IMR-90 (cell line): ENCODE measurements around the gene CSNK1G2. TPM values are rescaled to one million over a fixed set of nuclear protein-coding genes. Genes with fewer than 3 reads are reported as not detected.

Experiments used
- ATAC-seq: fragments of 200-7000 bp; cut with Tn5 transposase; 2 replicates; pipeline ENCODE4 v1.9.1; 2020; ENCODE audit warnings: low read depth, mild to moderate bottlenecking, moderate library complexity
- BruUV-seq: library from RNA; stranded (reverse); fragments of 400-500 nt; replicated peaks from 2 replicates; lab custom pipeline; 2021; lab: Mats Ljungman, UMichigan
- CTCF ChIA-PET: fragments of 300-600 bp; formaldehyde crosslinking; extraction: SDS; loops from one replicate; lab custom pipeline; 2021; ENCODE audit warnings: antibody characterized with exemption; lab: Yijun Ruan, JAX
- POLR2A ChIA-PET: fragments of 300-600 bp; sonication (Branson Sonifier 250); formaldehyde crosslinking; loops from one replicate; lab custom pipeline; 2022; ENCODE audit warnings: antibody characterized with exemption; ENCODE audit not compliant: unreplicated experiment; lab: Charles Lee
- DNase-seq: peaks from one replicate; pipeline ENCODE4 v3.0.0; 2013
- H2AFZ ChIP-seq: replicated peaks from 2 replicates; pipeline ENCODE3; 2013; ENCODE audit warnings: low read length, mild to moderate bottlenecking; ENCODE audit not compliant: poor library complexity
- H2AK5ac ChIP-seq: 2 replicates; pipeline ENCODE4 v1.6.1; 2013; ENCODE audit warnings: low read depth, low read length, inconsistent platforms
- H2AK9ac ChIP-seq: replicated peaks from 2 replicates; pipeline ENCODE3; 2013; ENCODE audit warnings: mild to moderate bottlenecking, low read depth, low read length, moderate library complexity; ENCODE audit not compliant: poor library complexity
- H2BK120ac ChIP-seq: 2 replicates; pipeline ENCODE4 v1.6.1; 2013; ENCODE audit warnings: low read depth, low read length, inconsistent platforms
- H2BK15ac ChIP-seq: 3 replicates; pipeline ENCODE4 v1.6.1; 2013; ENCODE audit warnings: low read depth, low read length, inconsistent platforms
- H2BK20ac ChIP-seq: 2 replicates; pipeline ENCODE4 v1.6.1; 2013; ENCODE audit warnings: low read depth, mild to moderate bottlenecking, inconsistent platforms, low read length, moderate library complexity
- H2BK5ac ChIP-seq: 2 replicates; pipeline ENCODE4 v1.6.1; 2013; ENCODE audit warnings: mild to moderate bottlenecking, low read depth, low read length, inconsistent platforms; ENCODE audit not compliant: poor library complexity, severe bottlenecking
- H3K14ac ChIP-seq: replicated peaks from 2 replicates; pipeline ENCODE4 v1.6.1; 2013; ENCODE audit warnings: low read depth, low read length, inconsistent platforms
- H3K18ac ChIP-seq: 2 replicates; pipeline ENCODE4 v1.6.1; 2013; ENCODE audit warnings: low read depth, low read length, control low read depth
- H3K23ac ChIP-seq: 2 replicates; pipeline ENCODE4 v1.6.1; 2013; ENCODE audit warnings: low read depth, low read length, inconsistent platforms
- H3K27ac ChIP-seq: 2 replicates; pipeline ENCODE4 v1.5.1; 2013; ENCODE audit warnings: mild to moderate bottlenecking, control low read depth, low read length; ENCODE audit not compliant: insufficient read depth
- H3K27me3 ChIP-seq: 2 replicates; pipeline ENCODE4 v1.6.1; 2013; ENCODE audit warnings: low read length; ENCODE audit not compliant: control insufficient read depth, insufficient read depth
- H3K36me3 ChIP-seq: 2 replicates; pipeline ENCODE4 v1.6.1; 2013; ENCODE audit warnings: low read length, mixed read lengths; ENCODE audit not compliant: control insufficient read depth, insufficient read depth
- H3K4ac ChIP-seq: 2 replicates; pipeline ENCODE4 v1.6.1; 2013; ENCODE audit warnings: low read depth, low read length, inconsistent platforms
- H3K4me1 ChIP-seq: 2 replicates; pipeline ENCODE4 v1.6.1; 2013; ENCODE audit warnings: low read length, mixed read lengths; ENCODE audit not compliant: control insufficient read depth, insufficient read depth
- H3K4me2 ChIP-seq: 2 replicates; pipeline ENCODE4 v1.6.1; 2013; ENCODE audit warnings: low read depth, mild to moderate bottlenecking, control low read depth, low read length, moderate library complexity
- H3K4me3 ChIP-seq: 2 replicates; pipeline ENCODE4 v1.5.1; 2013; ENCODE audit warnings: low read depth, mild to moderate bottlenecking, control low read depth, low read length, moderate library complexity; ENCODE audit not compliant: insufficient read depth
- H3K56ac ChIP-seq: 2 replicates; pipeline ENCODE4 v1.6.1; 2013; ENCODE audit warnings: low read length, inconsistent platforms; ENCODE audit not compliant: insufficient read depth; ENCODE audit errors: extremely low read depth
- H3K79me1 ChIP-seq, 2 experiments: 2 replicates each; pipeline ENCODE4 v1.6.1; 2013; ENCODE audit warnings: low read length in 2 of 2, inconsistent platforms in 1 of 2, low read depth in 1 of 2
- H3K9ac ChIP-seq: 2 replicates; pipeline ENCODE4 v1.6.1; 2013; ENCODE audit warnings: low read depth, low read length, control low read depth
- H3K9me1 ChIP-seq: 2 replicates; pipeline ENCODE4 v1.6.1; 2013; ENCODE audit warnings: low read length, inconsistent platforms; ENCODE audit not compliant: insufficient read depth
- H3K9me3 ChIP-seq: 2 replicates; pipeline ENCODE4 v1.6.1; 2013; ENCODE audit warnings: low read length; ENCODE audit not compliant: control insufficient read depth, insufficient read depth
- H4K20me1 ChIP-seq: 2 replicates; pipeline ENCODE4 v1.6.1; 2013; ENCODE audit warnings: low read length, inconsistent platforms; ENCODE audit not compliant: insufficient read depth
- H4K5ac ChIP-seq: 2 replicates; pipeline ENCODE4 v1.6.1; 2013; ENCODE audit warnings: mild to moderate bottlenecking, low read depth, low read length, control low read depth
- H4K8ac ChIP-seq, 2 experiments: 2 replicates each; pipeline ENCODE4 v1.6.1; 2013; ENCODE audit warnings: low read depth in 2 of 2, low read length in 2 of 2, control low read depth in 1 of 2, inconsistent platforms in 1 of 2
- H4K91ac ChIP-seq: 2 replicates; pipeline ENCODE4 v1.6.1; 2013; ENCODE audit warnings: low read depth, low read length, inconsistent platforms; ENCODE audit not compliant: insufficient read depth
- BHLHE40 ChIP-seq: fragments of 150-350 bp; IDR thresholded peaks from 2 replicates; pipeline ENCODE4 v1.6.1; 2016; ENCODE audit warnings: mild to moderate bottlenecking, low read depth, low read length
- CEBPB ChIP-seq: IDR thresholded peaks from 2 replicates; pipeline ENCODE4 v1.6.1; 2012; ENCODE audit warnings: low read depth, low read length, improper control_type of control experiment
- CTCF ChIP-seq: conservative IDR thresholded peaks from 2 replicates; pipeline ENCODE4 v1.5.1; 2012; ENCODE audit warnings: mild to moderate bottlenecking, low read depth, low read length, improper control_type of control experiment
- ELK1 ChIP-seq: fragments of 150-350 bp; IDR thresholded peaks from 2 replicates; pipeline ENCODE4 v1.6.1; 2016; ENCODE audit warnings: low read depth, mild to moderate bottlenecking, low read length, moderate library complexity, borderline replicate concordance
- MAFK ChIP-seq: IDR thresholded peaks from 2 replicates; pipeline ENCODE4 v1.6.1; 2012; ENCODE audit warnings: low read depth, low read length, improper control_type of control experiment
- MAZ ChIP-seq: IDR thresholded peaks from 2 replicates; pipeline ENCODE4 v1.6.1; 2012; ENCODE audit warnings: low read depth, mild to moderate bottlenecking, low read length, improper control_type of control experiment, moderate library complexity, borderline replicate concordance
- MXI1 ChIP-seq: IDR thresholded peaks from 2 replicates; pipeline ENCODE4 v1.6.1; 2012; ENCODE audit warnings: low read depth, mild to moderate bottlenecking, low read length, moderate library complexity, borderline replicate concordance
- NFE2L2 ChIP-seq: fragments of 150-350 bp; IDR thresholded peaks from 2 replicates; pipeline ENCODE4 v1.6.1; 2016; ENCODE audit warnings: low read depth, mild to moderate bottlenecking, low read length
- POLR2A ChIP-seq: IDR thresholded peaks from 2 replicates; pipeline ENCODE4 v1.6.1; 2012; ENCODE audit warnings: mild to moderate bottlenecking, low read depth, low read length
- RAD21 ChIP-seq: IDR thresholded peaks from 2 replicates; pipeline ENCODE4 v1.6.1; 2012; ENCODE audit warnings: low read length, improper control_type of control experiment
- SMC3 ChIP-seq: fragments of 150-350 bp; IDR thresholded peaks from 2 replicates; pipeline ENCODE4 v1.6.1; 2016; ENCODE audit warnings: low read depth, mild to moderate bottlenecking, antibody characterized with exemption, low read length, moderate library complexity
- USF2 ChIP-seq: fragments of 150-350 bp; IDR thresholded peaks from 2 replicates; pipeline ENCODE4 v1.6.1; 2017; ENCODE audit warnings: mild to moderate bottlenecking, antibody characterized with exemption, low read length, low read depth
- WGBS, 2 experiments: methylation state at CpG; one replicate each; pipeline versions ENCODE4 v1.1.5 to v1.1.7; 2013; ENCODE audit warnings: missing lambda C conversion rate in 2 of 2; ENCODE audit not compliant: insufficient read length in 1 of 2; ENCODE audit errors: extremely low coverage in 2 of 2; 5-methylcytosine and 5-hydroxymethylcytosine counted together
- dilution Hi-C: fragments of 300-500 bp; cut with HindIII; formaldehyde crosslinking; loops from one replicate; pipeline ENCODE4 v1.14.3; 2018; ENCODE audit warnings: low sequenced_read_pairs; ENCODE audit not compliant: unreplicated experiment
- in situ Hi-C: fragments of 300-500 bp; cut with MboI; formaldehyde crosslinking; loops from 3 replicates; pipeline ENCODE4 v1.14.3; 2019; ENCODE audit warnings: low sequenced_read_pairs, inconsistent platforms, mixed read lengths
- intact Hi-C: fragments of 100-400 bp; cut with micrococcal nuclease; formaldehyde crosslinking; loops from 2 replicates; pipeline ENCODE4 v1.10.0; 2022
- polyA plus RNA-seq, 3 experiments: library from polyadenylated mRNA; depleted of rRNA; stranded (reverse); fragments of >200 nt; gene quantifications; 2 replicates each; pipeline ENCODE4 v1.2.3, GENCODE V29; 2012; ENCODE audit warnings: low replicate concordance in 1 of 3
- total RNA-seq: library from RNA; depleted of rRNA; stranded (reverse); fragments of >200 nt; gene quantifications from 2 replicates; pipeline ENCODE4 v1.2.3, GENCODE V29; 2012

Gene CSNK1G2
- total and polyA plus RNA-seq, 2 of the 4 experiments (the other 2 are of a cell fraction) = 38.0 to 96.3 TPM

- in situ Hi-C loops = no loop called here
- Histone ChIP-seq H2BK20ac (no peak overlapping the region), H3K9ac (no peak overlapping the region), H2BK15ac (no peak overlapping the region), H2AFZ (no peak overlapping the region), H3K36me3 (peaks cover 57% of the 10 kb centered on the region), H3K14ac (no peak overlapping the region), H3K4me2 (no peak overlapping the region), H2AK9ac (no peak overlapping the region), H2BK5ac (no peak overlapping the region), H3K27me3 (no peaks in the 10 kb centered on the region), H3K23ac (no peak overlapping the region), H2AK5ac (no peak overlapping the region), H3K18ac (no peak overlapping the region), H4K20me1 (peaks cover 11% of the 10 kb centered on the region), H2BK120ac (no peak overlapping the region), H3K56ac (no peak overlapping the region), H4K8ac (no peak overlapping the region), H3K4me3 (no peak overlapping the region), H3K9me1 (no peaks in the 10 kb centered on the region), H3K4ac (no peak overlapping the region), H3K27ac (no peak overlapping the region), H3K4me1 (no peaks in the 10 kb centered on the region), H3K79me1 (peaks cover 0 to 7% of the 10 kb centered on the region in 2 experiments; a peak in 1 of 4 replicates), H4K91ac (no peak overlapping the region), H3K9me3 (no peaks in the 10 kb centered on the region), H4K5ac (no peak overlapping the region)
- ChIA-PET POLR2A (no interaction called here), CTCF (no interaction called here)
- WGBS, 2 experiments = no CpG with 5 or more reads among the region's 10 CpGs
- intact Hi-C loops = no loop called here
- BruUV-seq = no TSS peak
- dilution Hi-C loops = no loop called here
- ATAC-seq (no peak), DNase-seq (no peak)
- TF ChIP-seq CEBPB (no peak), ELK1 (no peak), MAZ (no peak), USF2 (no peak), SMC3 (no peak), CTCF (no peak), POLR2A (no peak), MAFK (no peak), BHLHE40 (no peak), RAD21 (no peak), MXI1 (no peak), NFE2L2 (no peak)
Measured at GRCh38 chr19:1984357-1984756, 43.4 kb downstream of the CSNK1G2 start.
